ENCODE results near the gene ARHGAP8.
A peak's percentile ranks its signal among the peaks of the same experiment; 100 is the strongest.

The ARHGAP8 gene

DNA sequence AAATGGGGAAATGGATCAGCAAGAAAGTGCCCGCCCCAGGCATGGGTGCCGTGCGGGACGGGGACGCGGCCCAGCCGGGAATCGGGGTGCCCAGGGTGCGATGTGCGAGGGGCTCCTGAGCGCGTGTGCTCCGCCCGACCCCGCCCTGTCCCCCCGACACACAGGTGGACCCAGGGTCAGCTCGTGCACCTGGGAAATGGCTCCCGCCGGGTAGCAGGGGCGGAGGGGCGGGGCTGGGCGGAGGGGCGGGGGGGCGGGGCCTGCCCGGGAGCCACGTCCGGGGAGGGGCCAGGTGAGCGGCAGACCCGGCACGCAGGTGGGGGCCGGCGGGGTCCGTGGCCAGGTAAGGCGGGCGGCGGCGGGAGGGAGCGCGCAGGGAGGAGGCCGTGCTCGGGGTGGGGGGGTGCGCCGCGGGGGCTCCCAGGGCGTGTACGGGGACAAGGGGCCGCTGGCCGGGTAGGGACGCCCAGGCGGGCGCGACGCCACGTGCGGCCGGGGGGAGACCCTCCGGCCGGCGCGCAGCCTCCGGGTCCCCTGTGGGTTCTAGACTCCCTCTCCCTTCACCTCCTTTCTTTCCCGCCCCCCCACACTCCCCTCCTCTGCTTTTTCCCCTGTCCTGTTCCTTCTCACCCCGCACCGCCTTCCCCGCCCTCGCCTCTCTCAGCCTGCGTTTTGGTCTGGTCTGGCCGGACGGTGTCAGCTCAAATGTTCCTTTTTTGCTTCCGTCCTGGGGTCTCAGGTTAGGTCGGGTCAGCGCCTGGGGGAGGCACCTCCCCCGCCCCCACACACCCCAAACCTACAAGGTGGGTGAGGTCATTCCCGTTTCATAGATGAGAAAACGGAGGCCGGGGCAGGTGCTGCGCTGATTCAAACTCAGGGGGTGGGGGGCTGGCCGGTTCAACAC is at the start of gene ARHGAP8:
TSS of gene ARHGAP8 (plus strand) at position 291 of the 904 bp plus-strand sequence. CDS start 33,953 bp downstream, outside the sequence.
- peak; percentile 56 for DNase-seq

DNA sequence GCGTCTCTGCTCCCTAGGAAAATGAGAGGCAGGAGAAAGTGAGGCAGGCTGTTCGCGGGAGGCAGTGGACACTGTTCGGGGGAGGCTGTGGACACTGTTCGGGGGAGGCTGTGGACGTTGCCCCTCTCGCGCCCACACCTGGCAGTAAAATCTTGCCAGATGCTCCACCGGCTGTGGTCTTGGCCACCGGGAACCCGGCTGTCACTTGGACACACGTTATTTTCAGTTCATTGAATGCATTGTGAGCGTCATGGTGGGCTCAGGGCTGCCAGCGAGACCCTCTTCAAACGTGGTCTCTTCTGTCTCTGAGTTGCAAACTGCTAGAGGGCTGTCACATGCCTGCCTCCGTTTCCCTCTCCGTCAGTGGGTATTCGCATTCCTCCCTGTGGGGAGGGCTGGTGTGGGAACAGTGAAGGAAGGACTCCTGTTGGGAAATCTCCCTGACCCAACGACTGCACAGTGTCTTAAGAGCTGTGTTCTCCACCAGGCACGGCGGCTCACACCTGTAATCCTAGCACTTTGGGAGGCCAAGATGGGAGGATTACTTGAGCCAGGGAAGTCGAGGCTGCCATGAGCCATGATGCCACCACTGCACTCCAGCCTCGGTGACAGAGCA is 49.0 kb upstream of the ARHGAP8 start:
- DNase-seq = no peak

DNA sequence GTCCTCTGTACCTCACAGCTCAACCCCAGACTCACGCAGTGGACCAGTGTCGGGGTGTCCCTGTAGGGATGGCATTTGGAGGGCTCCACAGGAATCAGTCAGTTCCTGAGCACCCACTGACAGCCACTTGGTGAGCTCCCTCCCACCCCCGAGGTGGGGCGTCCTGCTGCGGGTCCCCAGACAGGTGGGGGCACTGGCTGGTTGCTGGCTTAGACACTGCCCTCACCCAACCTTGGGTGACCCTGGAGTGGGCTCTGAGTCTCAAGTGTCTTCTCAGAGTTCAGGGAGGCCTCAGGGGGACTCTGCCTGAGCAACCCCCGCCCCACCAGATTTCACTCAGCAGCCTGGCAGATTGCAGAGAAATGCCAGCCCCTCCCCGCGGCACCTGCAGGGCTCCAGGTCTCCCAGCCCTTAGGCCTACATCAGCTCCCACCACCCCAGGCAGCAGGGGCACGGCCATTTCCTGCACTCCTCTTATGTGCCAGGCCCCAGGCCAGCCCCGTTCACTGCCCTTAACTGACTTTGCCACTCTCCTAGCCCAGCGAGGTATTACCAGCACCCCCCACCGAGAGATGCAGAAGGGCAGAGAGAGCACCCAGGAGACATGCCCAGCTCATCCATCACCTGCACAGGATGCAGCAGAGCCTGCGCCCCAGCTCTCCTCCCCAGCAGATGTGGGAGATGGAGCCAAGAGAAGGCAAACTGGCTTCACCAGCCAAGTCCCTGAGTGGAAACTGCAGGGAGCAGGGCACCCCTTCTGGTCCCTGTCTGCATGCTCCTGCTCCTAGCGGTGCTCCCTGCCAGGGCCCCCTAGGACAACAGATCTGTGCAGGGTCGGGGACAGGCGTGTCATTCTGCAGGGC is 48.0 kb upstream of the ARHGAP8 start:
- DNase-seq = no peak

GRCh38 chr22:44705022-44705297 is 47.4 kb upstream of the ARHGAP8 start:
- DNase-seq = no peak

DNA sequence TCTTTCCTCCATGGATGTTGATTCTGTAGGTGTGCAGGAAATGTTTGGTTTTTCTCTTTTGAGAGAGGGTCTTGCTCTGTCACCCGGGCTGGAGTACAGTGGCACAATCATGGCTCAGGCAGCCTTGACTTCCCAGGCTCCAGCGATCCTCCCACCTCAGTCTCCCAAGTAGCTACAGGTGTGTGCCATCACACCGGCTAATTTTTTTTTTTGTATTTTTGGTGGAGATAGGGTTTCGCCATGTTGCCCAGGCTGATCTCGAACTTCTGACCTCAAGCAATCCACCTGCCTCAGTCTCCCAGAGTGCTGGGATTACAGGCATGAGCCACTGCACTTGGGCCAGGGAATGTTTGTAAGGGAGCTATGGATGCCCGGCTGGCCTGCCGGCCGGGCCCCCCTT is 45.9 kb upstream of the ARHGAP8 start:
- DNase-seq = no peak

- no peak for DNase-seq
Measured at GRCh38 chr22:44707178-44707577, 45.2 kb upstream of the ARHGAP8 start.

GRCh38 chr22:44707752-44708151 is 44.6 kb upstream of the ARHGAP8 start:
- no peak for DNase-seq

DNA sequence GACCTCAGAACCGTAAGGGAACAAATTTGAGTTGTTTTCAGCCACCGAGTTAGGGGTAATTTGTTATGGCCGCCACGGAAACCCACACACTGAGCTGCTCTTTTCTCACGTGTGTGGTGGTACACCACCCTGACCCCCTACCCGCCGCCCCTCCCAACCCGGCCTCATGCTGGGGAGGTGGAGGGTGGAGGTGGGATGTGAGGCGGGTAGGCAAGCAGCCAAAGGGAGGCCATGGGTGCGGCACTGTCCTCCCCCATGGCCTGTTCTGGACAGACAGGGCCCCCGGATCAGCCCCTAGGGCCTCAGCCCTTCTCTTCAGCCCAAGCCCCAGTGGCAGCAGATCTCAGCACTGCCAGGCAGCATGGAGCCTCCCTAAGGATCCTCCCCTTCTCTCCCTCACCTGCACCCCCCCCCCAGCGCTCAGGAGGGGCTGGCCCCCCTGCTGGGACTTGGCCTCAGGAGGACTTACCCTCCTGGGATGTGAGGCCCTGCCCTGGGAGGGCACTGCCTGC is 42.4 kb upstream of the ARHGAP8 start:
- no peak for DNase-seq

GRCh38 chr22:44710474-44711240 is 41.7 kb upstream of the ARHGAP8 start:
- DNase-seq = peak; percentile 70

- DNase-seq = no peak
Measured at GRCh38 chr22:44711241-44711560, 41.2 kb upstream of the ARHGAP8 start.

DNA sequence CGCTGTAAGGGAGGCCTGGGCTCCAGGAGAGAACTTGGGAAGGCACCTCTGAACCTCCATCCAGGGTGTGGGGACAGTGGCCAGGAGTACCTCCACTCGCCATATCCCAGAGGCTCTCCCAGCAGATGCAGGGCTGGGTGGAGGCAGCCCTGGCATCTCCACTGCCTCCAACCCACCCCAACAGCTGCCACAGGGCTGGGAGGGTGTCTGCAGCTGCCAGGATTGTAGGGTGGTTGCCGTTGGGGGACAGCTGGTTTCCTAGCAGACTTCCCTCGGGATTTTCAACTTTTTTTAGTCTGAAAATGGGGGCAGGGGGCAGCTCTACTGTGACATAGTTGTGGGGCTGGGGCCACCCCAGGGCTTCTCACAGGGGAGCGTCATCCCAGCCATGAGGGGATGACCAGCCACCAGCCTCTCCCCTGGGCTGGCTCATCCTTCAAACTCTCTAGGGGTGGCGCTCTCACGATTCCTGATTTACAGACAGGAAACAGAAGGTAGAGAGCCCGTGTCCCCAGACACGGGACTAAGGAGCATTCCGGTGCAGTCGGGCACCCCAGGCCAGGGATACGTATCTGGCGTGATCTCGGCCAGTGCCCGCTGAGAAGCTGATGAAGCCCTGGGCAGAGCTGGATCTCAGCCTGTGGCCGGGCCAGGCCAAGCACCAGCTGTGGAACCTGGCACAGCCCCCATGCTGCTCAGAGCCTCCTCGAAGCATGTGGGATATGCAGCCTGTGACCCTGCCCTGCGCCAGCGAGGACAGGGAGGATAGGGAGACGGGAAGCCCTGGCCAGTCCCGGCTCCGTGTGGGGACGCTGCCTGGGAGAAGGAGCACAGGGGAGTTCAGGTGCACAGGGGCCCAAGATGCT is 40.5 kb upstream of the ARHGAP8 start:
- DNase-seq = no peak

DNA sequence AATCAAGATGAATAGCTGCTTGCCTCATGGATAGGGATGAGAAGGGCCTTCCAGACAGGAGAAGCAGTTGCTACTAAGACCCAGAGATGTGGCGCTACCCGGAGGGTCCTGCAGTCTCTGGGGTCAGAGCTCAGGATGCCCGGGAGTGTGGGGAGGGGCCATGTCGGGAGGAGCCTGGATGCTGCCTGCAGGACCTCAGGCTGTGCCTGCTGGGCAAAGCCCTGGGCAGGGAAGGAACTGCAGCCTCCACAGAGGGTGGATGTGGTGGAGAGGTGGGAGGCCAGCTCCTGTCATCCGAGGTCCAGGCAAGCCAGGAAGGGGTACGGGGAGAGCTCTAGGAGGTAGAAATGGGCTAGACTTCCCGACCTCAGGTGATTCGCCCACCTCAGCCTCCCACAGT is 39.4 kb upstream of the ARHGAP8 start:
- DNase-seq = no peak

- DNase-seq = no peak
Measured at GRCh38 chr22:44714703-44715350, 37.5 kb upstream of the ARHGAP8 start.

GRCh38 chr22:44718418-44718817 is 34.0 kb upstream of the ARHGAP8 start:
- no peak for DNase-seq

DNA sequence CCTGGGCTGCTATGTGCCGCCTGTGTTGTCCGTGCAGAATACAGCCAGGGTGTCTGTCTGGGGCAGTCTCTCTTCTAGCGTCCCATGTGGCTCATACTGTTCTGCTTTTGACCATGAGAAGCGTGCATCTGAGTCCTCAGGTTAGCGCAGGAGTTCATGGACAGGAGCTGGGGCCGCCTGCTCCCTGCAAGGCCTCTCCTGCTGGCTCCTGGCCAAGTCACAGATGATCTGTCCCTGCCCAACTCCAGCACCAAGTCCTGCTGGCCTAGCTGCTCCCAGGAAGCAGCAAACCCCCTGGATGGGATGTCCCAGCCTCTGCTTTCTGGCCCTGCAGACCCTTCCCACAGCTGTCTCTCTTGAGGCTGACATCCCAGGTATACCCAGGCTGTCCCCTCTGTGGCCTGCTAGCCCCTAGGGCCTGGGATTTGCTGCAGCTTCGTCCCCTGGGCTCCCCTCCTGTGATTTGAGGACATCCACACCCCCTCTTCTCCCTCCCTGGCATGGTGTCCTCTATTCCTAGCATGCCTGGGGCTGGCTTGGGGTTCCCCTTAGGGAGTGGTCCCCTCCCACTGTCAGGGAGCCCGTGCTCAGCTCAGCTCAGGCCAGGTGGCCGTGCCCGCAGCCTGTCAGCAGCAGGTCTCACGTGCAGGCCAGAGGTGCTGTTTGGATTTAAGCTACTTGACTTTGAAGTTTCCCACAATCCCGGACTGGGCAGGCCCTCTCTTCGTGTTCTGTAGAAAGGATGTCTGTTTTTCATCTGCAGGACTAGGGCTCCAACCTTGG is 32.6 kb upstream of the ARHGAP8 start:
- DNase-seq = no peak

GRCh38 chr22:44721213-44721612 is 31.2 kb upstream of the ARHGAP8 start:
- DNase-seq = no peak

- no peak for DNase-seq
Measured at GRCh38 chr22:44722611-44723010, 29.8 kb upstream of the ARHGAP8 start.

GRCh38 chr22:44723801-44724200 is 28.6 kb upstream of the ARHGAP8 start:
- DNase-seq = no peak

- DNase-seq = no peak
Measured at GRCh38 chr22:44724416-44724815, 28.0 kb upstream of the ARHGAP8 start.

DNA sequence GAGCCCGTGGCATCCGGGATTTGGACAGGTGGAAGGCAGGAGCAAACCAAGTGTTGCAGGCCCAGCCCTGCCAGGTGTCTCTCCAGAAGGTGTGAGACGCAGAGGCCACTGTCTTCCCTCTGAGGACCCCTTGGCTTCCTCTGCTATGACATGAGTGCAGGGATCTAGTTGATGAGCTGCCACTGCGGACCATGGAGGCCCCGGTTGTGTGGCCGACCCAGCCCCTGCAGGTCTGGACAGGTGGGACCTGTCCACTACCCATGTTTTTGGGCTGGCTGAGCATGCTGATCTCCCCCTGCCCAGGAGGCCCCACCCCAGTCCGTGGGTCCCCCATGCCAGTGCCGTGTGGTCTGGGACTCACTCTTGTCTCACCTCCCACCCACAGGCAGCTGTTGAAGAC is 27.5 kb upstream of the ARHGAP8 start:
- no peak for DNase-seq

Data from NCI-H1105 treated with DMSO at 0.1 percent for 48 hours (cell line).